Suprapubic skin (tissue), 3 donors: Measurements from ENCODE around the gene HOXC5.

Experiments
- CTCF ChIP-seq, 2 donors: fragments of 200-600 bp in 1 of 2; fragments of 450-650 bp in 1 of 2; sonication (generic) in 1 of 2; IDR thresholded peaks; one replicate each; pipeline ENCODE4 v1.5.1; 2016 to 2019; ENCODE audit warnings: antibody characterized with exemption in 2 of 2, mild to moderate bottlenecking in 1 of 2, moderate library complexity in 1 of 2
- POLR2AphosphoS5 ChIP-seq, 3 donors: sonication (generic); formaldehyde crosslinking; IDR thresholded peaks; one replicate each; pipeline ENCODE4 v1.6.1; 2017; ENCODE audit warnings: antibody characterized with exemption in 3 of 3

- TF ChIP-seq POLR2AphosphoS5 (IDR thresholded peaks at IDR 0.05) (no peak), CTCF (IDR thresholded peaks at IDR 0.05) (no peak)
These were observed 12.6 kb downstream of the HOXC5 start for GRCh38 chr12:54045401-54045800.
